ENCODE results near the gene LHFPL3. TPM values are rescaled to one million over a fixed set of nuclear protein-coding genes. Genes with fewer than 3 reads are reported as not detected.
"Not testable (repeated sequence)": the region's sequence is repeated elsewhere in the genome, so short reads cannot be mapped to it uniquely, and the experiment has no call there.

Gene LHFPL3
- total and polyA plus RNA-seq, 2 donors (not counting 1 experiment from before 2014, with no cell fraction given): not detected

DNA sequence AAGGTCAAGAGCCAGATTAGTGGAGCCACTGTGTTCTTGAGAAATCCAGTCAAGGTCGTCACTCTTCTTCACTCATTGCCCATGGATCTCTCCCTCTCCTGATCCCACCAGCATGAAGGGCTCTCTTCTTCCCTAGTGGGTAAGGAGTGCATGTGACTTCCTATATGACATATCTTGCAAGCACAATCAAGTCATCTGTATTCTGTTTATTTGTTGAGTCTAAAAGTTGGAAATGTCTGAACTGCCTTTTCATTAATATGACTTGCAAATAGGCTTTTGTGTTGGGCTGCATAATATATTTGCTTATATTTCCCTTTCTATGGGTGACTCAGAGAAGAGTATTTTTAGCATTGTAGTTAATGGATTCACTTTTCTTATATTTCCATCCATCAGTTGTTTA lies 371.9 kb downstream of the LHFPL3 start:
- H3K9me3 Mint-ChIP-seq (ENCODE audit: insufficient read depth): peaks cover 7% of the 10 kb centered on the region

DNA sequence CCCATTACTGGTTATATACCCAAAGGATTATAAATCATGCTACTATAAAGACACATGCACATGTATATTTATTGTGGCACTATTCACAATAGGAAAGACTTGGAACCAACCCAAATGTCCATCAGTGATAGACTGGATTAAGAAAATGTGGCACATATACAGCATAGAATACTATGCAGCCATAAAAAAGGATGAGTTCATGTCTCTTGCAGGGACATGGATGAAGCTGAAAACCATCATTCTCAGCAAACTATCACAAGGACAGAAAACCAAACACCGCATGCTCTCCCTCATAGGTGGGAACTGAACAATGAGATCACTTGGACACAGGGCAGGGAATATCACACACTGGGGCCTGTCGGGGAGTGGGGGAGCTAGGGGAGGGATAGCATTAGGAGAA lies 392.6 kb downstream of the LHFPL3 start:
- H3K27me3 Mint-ChIP-seq; H2AFZ ChIP-seq (ENCODE audit: insufficient read depth, low read depth, low read length, poor library complexity, severe bottlenecking); H3K4me1 ChIP-seq (ENCODE audit: control insufficient read depth in 2 of 2, insufficient read depth in 2 of 2, low read length in 2 of 2); H3K4me3 Mint-ChIP-seq; H3K4me2 ChIP-seq (replicated peaks; ENCODE audit: low read depth, low read length, poor library complexity, severe bottlenecking); POLR2A ChIA-PET; H3K36me3 ChIP-seq (replicated peaks in 1 of 2; ENCODE audit: control extremely low read depth in 1 of 2, control insufficient read depth in 1 of 2, extremely low read depth in 1 of 2, insufficient read depth in 2 of 2, low read length in 1 of 2); H3K27ac ChIP-seq (ENCODE audit: low read length in 2 of 2); DNase-seq; H3K9ac ChIP-seq (ENCODE audit: low read length); CTCF ChIA-PET; ATAC-seq (ENCODE audit: low read depth); H3K9me3 Mint-ChIP-seq (ENCODE audit: insufficient read depth); H3K79me2 ChIP-seq (ENCODE audit: control insufficient read depth, insufficient read depth, low read length); H4K20me1 ChIP-seq (ENCODE audit: control insufficient read depth, insufficient read depth, low read length, poor library complexity, severe bottlenecking); H3K4me1 Mint-ChIP-seq; H3K4me3 ChIP-seq (ENCODE audit: control extremely low read depth in 1 of 5, extremely low read depth in 1 of 5, insufficient read depth in 1 of 5, low read depth in 2 of 5, low read length in 4 of 5); intact Hi-C loops (cut with micrococcal nuclease); H3K27ac Mint-ChIP-seq; H3K9me3 ChIP-seq (ENCODE audit: control extremely low read depth in 1 of 3, control insufficient read depth in 2 of 3, insufficient read depth in 1 of 3, low read length in 2 of 3); H3K27me3 ChIP-seq (replicated peaks in 1 of 4; ENCODE audit: control extremely low read depth in 1 of 4, control insufficient read depth in 3 of 4, insufficient read depth in 4 of 4, low read length in 3 of 4): not testable (repeated sequence)
- WGBS (ENCODE audit: insufficient coverage): no CpG with 5 or more reads among the region's 2 CpGs

More for the DNA sequence above, 371.9 kb downstream of the LHFPL3 start:
- no CpG with 5 or more reads among the region's 1 CpG for WGBS (ENCODE audit: insufficient coverage)
- no peak overlapping the region for H3K4me3 ChIP-seq (ENCODE audit: control extremely low read depth in 1 of 5, extremely low read depth in 1 of 5, insufficient read depth in 1 of 5, low read depth in 2 of 5, low read length in 4 of 5)
- H3K9ac ChIP-seq (ENCODE audit: low read length): no peak overlapping the region
- TF ChIP-seq, protein P1, sequence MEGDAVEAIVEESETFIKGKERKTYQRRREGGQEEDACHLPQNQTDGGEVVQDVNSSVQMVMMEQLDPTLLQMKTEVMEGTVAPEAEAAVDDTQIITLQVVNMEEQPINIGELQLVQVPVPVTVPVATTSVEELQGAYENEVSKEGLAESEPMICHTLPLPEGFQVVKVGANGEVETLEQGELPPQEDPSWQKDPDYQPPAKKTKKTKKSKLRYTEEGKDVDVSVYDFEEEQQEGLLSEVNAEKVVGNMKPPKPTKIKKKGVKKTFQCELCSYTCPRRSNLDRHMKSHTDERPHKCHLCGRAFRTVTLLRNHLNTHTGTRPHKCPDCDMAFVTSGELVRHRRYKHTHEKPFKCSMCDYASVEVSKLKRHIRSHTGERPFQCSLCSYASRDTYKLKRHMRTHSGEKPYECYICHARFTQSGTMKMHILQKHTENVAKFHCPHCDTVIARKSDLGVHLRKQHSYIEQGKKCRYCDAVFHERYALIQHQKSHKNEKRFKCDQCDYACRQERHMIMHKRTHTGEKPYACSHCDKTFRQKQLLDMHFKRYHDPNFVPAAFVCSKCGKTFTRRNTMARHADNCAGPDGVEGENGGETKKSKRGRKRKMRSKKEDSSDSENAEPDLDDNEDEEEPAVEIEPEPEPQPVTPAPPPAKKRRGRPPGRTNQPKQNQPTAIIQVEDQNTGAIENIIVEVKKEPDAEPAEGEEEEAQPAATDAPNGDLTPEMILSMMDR (IDR thresholded peaks at IDR 0.05): no peak
- no peak for TF ChIP-seq EZH2 (IDR thresholded peaks at IDR 0.05; ENCODE audit: borderline replicate concordance, insufficient read depth, low read depth, low read length, poor library complexity, severe bottlenecking)
- H3K4me2 ChIP-seq (replicated peaks; ENCODE audit: low read depth, low read length, poor library complexity, severe bottlenecking): no peak overlapping the region
- no peaks in the 10 kb centered on the region for H3K36me3 ChIP-seq (replicated peaks in 1 of 2; ENCODE audit: control extremely low read depth in 1 of 2, control insufficient read depth in 1 of 2, extremely low read depth in 1 of 2, insufficient read depth in 2 of 2, low read length in 1 of 2)
- no peaks in the 10 kb centered on the region for H3K4me1 Mint-ChIP-seq
- no peaks in the 10 kb centered on the region for H4K20me1 ChIP-seq (ENCODE audit: control insufficient read depth, insufficient read depth, low read length, poor library complexity, severe bottlenecking)
- peaks cover 2% of the 10 kb centered on the region for H3K27me3 Mint-ChIP-seq
- H3K27ac ChIP-seq (ENCODE audit: low read length in 2 of 2): no peak overlapping the region
- ChIA-PET CTCF (no interaction called here), POLR2A (no interaction called here)
- H3K4me1 ChIP-seq (ENCODE audit: control insufficient read depth in 2 of 2, insufficient read depth in 2 of 2, low read length in 2 of 2): no peaks in the 10 kb centered on the region
- no peak overlapping the region for H2AFZ ChIP-seq (ENCODE audit: insufficient read depth, low read depth, low read length, poor library complexity, severe bottlenecking)
- H3K9me3 ChIP-seq (ENCODE audit: control extremely low read depth in 1 of 3, control insufficient read depth in 2 of 3, insufficient read depth in 1 of 3, low read length in 2 of 3): no peaks in the 10 kb centered on the region
- no peaks in the 10 kb centered on the region for H3K79me2 ChIP-seq (ENCODE audit: control insufficient read depth, insufficient read depth, low read length)
- no peak overlapping the region for H3K4me3 Mint-ChIP-seq
- H3K27me3 ChIP-seq (replicated peaks in 1 of 4; ENCODE audit: control extremely low read depth in 1 of 4, control insufficient read depth in 3 of 4, insufficient read depth in 4 of 4, low read length in 3 of 4): no peaks in the 10 kb centered on the region
- no peak for DNase-seq
- no peak for ATAC-seq (ENCODE audit: low read depth)
- no peak overlapping the region for H3K27ac Mint-ChIP-seq
- intact Hi-C loops (cut with micrococcal nuclease): no loop called here

Measured in B cell (primary cell).